H1 (cell line): ENCODE results near the gene ZBTB45. TPM values are rescaled to one million over a fixed set of nuclear protein-coding genes. Genes with fewer than 3 reads are reported as not detected.

Source experiments
- CTCF ChIA-PET: fragments of 300-600 bp; sonication (Branson Sonifier 250); formaldehyde crosslinking; loops from one replicate; lab custom pipeline; 2021; ENCODE audit not compliant: partially characterized antibody; lab: Charles Lee
- POLR2A ChIA-PET: fragments of 300-600 bp; sonication (Branson Sonifier 250); formaldehyde crosslinking; loops from one replicate; lab custom pipeline; 2021; ENCODE audit warnings: inconsistent platforms; ENCODE audit not compliant: partially characterized antibody; lab: Charles Lee
- DNase-seq, 2 experiments: peaks; one replicate each; pipeline versions ENCODE4 v3.0.0 to v3.0.0-alpha.2; 2010 to 2022; ENCODE audit warnings: low spot score in 2 of 2, low read depth in 1 of 2, mixed read lengths in 1 of 2
- FAIRE-seq: peaks from 2 replicates; lab custom pipeline; 2011; peaks lifted over from hg19 to GRCh38; lab: Jason Lieb, UNC
- H2AFZ ChIP-seq: 2 replicates; pipeline ENCODE4 v1.8.1; 2012; ENCODE audit warnings: low read length, inconsistent platforms
- H2AK5ac ChIP-seq: 2 replicates; pipeline ENCODE4 v1.6.1; 2013; ENCODE audit warnings: low read depth, low read length
- H2BK120ac ChIP-seq: replicated peaks from 2 replicates; pipeline ENCODE3; 2013; ENCODE audit warnings: low read depth, low read length, inconsistent platforms
- H2BK12ac ChIP-seq: 2 replicates; pipeline ENCODE4 v1.6.1; 2013; ENCODE audit warnings: low read depth, low read length
- H2BK15ac ChIP-seq: 2 replicates; pipeline ENCODE4 v1.6.1; 2013; ENCODE audit warnings: low read length
- H2BK20ac ChIP-seq: 2 replicates; pipeline ENCODE4 v1.6.1; 2013; ENCODE audit warnings: low read length
- H2BK5ac ChIP-seq: 2 replicates; pipeline ENCODE4 v1.6.1; 2013; ENCODE audit warnings: low read depth, low read length
- H3K14ac ChIP-seq: 2 replicates; pipeline ENCODE4 v1.6.1; 2013; ENCODE audit warnings: inconsistent platforms; ENCODE audit not compliant: insufficient read length
- H3K18ac ChIP-seq: 2 replicates; pipeline ENCODE4 v1.6.1; 2013; ENCODE audit warnings: low read length; ENCODE audit errors: extremely low read depth
- H3K23ac ChIP-seq: 2 replicates; pipeline ENCODE4 v1.6.1; 2013; ENCODE audit warnings: inconsistent platforms; ENCODE audit not compliant: insufficient read length
- H3K23me2 ChIP-seq: 2 replicates; pipeline ENCODE4 v1.6.1; 2013; ENCODE audit warnings: low read depth, low read length
- H3K27ac ChIP-seq: 2 replicates; pipeline ENCODE4 v1.6.1; 2011; ENCODE audit warnings: low read depth, low read length, inconsistent platforms
- H3K27me3 ChIP-seq, 4 experiments: replicated peaks in 1 of 4; 1 replicate in 1 of 4; 2 replicates in 3 of 4; pipeline versions ENCODE4 v1.6.1 to v1.8.1; 2011 to 2013; ENCODE audit warnings: low read length in 3 of 4, mild to moderate bottlenecking in 3 of 4, inconsistent platforms in 2 of 4, mixed read lengths in 2 of 4, moderate library complexity in 1 of 4; ENCODE audit not compliant: control insufficient read depth in 3 of 4, insufficient read depth in 3 of 4; ENCODE audit errors: extremely low read depth in 1 of 4
- H3K36me3 ChIP-seq, 4 experiments: 2 replicates each; pipeline versions ENCODE4 v1.6.1 to v1.8.1; 2011 to 2013; ENCODE audit warnings: mild to moderate bottlenecking in 4 of 4, low read length in 3 of 4, moderate library complexity in 2 of 4, control low read depth in 1 of 4, inconsistent platforms in 1 of 4; ENCODE audit not compliant: insufficient read depth in 4 of 4, control insufficient read depth in 2 of 4
- H3K4ac ChIP-seq: replicated peaks from 2 replicates; pipeline ENCODE3; 2013; ENCODE audit warnings: low read length, low read depth, mixed read lengths, inconsistent platforms; ENCODE audit not compliant: insufficient read length
- H3K4me1 ChIP-seq, 4 experiments: replicated peaks in 1 of 4; 1 replicate in 1 of 4; 2 replicates in 3 of 4; pipeline versions ENCODE4 v1.6.1 to v1.8.1; 2011 to 2013; ENCODE audit warnings: low read length in 3 of 4, inconsistent platforms in 2 of 4, mixed read lengths in 1 of 4; ENCODE audit not compliant: insufficient read depth in 4 of 4, control insufficient read depth in 3 of 4
- H3K4me2 ChIP-seq, 2 experiments: 2 replicates each; pipeline versions ENCODE4 v1.6.1 to v1.8.1; 2011 to 2013; ENCODE audit warnings: low read depth in 2 of 2, low read length in 2 of 2, control low read depth in 1 of 2, inconsistent platforms in 1 of 2, mild to moderate bottlenecking in 1 of 2; ENCODE audit not compliant: insufficient read depth in 1 of 2
- H3K4me3 ChIP-seq, 4 experiments: fragments of 200-600, 300-600 bp in 1 of 4; sonication (generic), shearing (Covaris generic), sonication (Bioruptor Twin) in 1 of 4; 2 replicates each; pipeline versions ENCODE4 v1.5.1 to v1.8.1; 2011 to 2016; ENCODE audit warnings: low read length in 4 of 4, low read depth in 3 of 4, control low read depth in 2 of 4, inconsistent platforms in 2 of 4, mild to moderate bottlenecking in 2 of 4, mixed read lengths in 1 of 4, moderate library complexity in 1 of 4; ENCODE audit not compliant: insufficient read depth in 2 of 4; ENCODE audit errors: extremely low read depth in 1 of 4
- H3K56ac ChIP-seq: replicated peaks from 2 replicates; pipeline ENCODE3; 2013; ENCODE audit warnings: low read depth, mild to moderate bottlenecking, mixed read lengths, low read length, inconsistent platforms; ENCODE audit not compliant: insufficient read length
- H3K79me1 ChIP-seq: 2 replicates; pipeline ENCODE4 v1.6.1; 2013; ENCODE audit warnings: low read depth, low read length, control low read depth
- H3K79me2 ChIP-seq, 2 experiments: 2 replicates each; pipeline versions ENCODE4 v1.6.1 to v1.8.1; 2012 to 2013; ENCODE audit warnings: low read length in 2 of 2, mild to moderate bottlenecking in 2 of 2, inconsistent platforms in 1 of 2; ENCODE audit not compliant: insufficient read depth in 2 of 2, control insufficient read depth in 1 of 2
- H3K9ac ChIP-seq, 4 experiments: replicated peaks in 1 of 4; 1 replicate in 1 of 4; 2 replicates in 3 of 4; pipeline versions ENCODE4 v1.6.1 to v1.8.1; 2011 to 2013; ENCODE audit warnings: low read depth in 3 of 4, low read length in 3 of 4, control low read depth in 2 of 4, mild to moderate bottlenecking in 2 of 4, moderate library complexity in 2 of 4, inconsistent platforms in 1 of 4; ENCODE audit errors: extremely low read depth in 1 of 4
- H3K9me3 ChIP-seq, 2 experiments: 2 replicates each; pipeline versions ENCODE4 v1.6.1 to v1.8.1; 2012 to 2013; ENCODE audit warnings: mild to moderate bottlenecking in 2 of 2, moderate library complexity in 2 of 2, control low read depth in 1 of 2, inconsistent platforms in 1 of 2, low read depth in 1 of 2, low read length in 1 of 2, mixed read lengths in 1 of 2; ENCODE audit not compliant: insufficient read depth in 2 of 2
- H4K20me1 ChIP-seq, 2 experiments: replicated peaks in 1 of 2; 2 replicates each; pipeline versions ENCODE3 to v1.8.1; 2011 to 2013; ENCODE audit warnings: inconsistent platforms in 2 of 2, low read length in 2 of 2, mild to moderate bottlenecking in 1 of 2; ENCODE audit not compliant: insufficient read depth in 2 of 2, control insufficient read depth in 1 of 2
- H4K5ac ChIP-seq: 2 replicates; pipeline ENCODE4 v1.6.1; 2013; ENCODE audit warnings: low read length, low read depth, mixed read lengths, inconsistent platforms; ENCODE audit not compliant: insufficient read length
- H4K8ac ChIP-seq: 2 replicates; pipeline ENCODE4 v1.8.0; 2013; ENCODE audit warnings: mild to moderate bottlenecking, moderate library complexity, low read length, inconsistent platforms; ENCODE audit not compliant: insufficient read depth; ENCODE audit errors: extremely low read depth
- H4K91ac ChIP-seq: replicated peaks from 2 replicates; pipeline ENCODE3; 2013; ENCODE audit warnings: low read length, mixed read lengths, inconsistent platforms; ENCODE audit not compliant: insufficient read length
- CTCF ChIP-seq, 3 experiments: IDR thresholded peaks; 1 replicate in 2 of 3; 2 replicates in 1 of 3; pipeline versions ENCODE4 v1.5.1 to v1.6.1; 2011; ENCODE audit warnings: low read length in 3 of 3, mild to moderate bottlenecking in 3 of 3, inconsistent platforms in 2 of 3, low read depth in 1 of 3, moderate library complexity in 1 of 3; ENCODE audit not compliant: insufficient read depth in 1 of 3; ENCODE audit errors: control extremely low read depth in 1 of 3
- FOSL1 ChIP-seq: IDR thresholded peaks from 2 replicates; pipeline ENCODE4 v1.6.1; 2011; ENCODE audit warnings: mild to moderate bottlenecking, low read depth, low read length, moderate library complexity; ENCODE audit not compliant: insufficient read depth
- HDAC2 ChIP-seq, 2 experiments: fragments of 300-600 bp in 1 of 2; sonication (generic) in 1 of 2; IDR thresholded peaks; 2 replicates each; pipeline ENCODE4 v1.6.1; 2011 to 2012; ENCODE audit warnings: low read depth in 2 of 2, low read length in 2 of 2, mild to moderate bottlenecking in 2 of 2, moderate library complexity in 2 of 2, borderline replicate concordance in 1 of 2, inconsistent platforms in 1 of 2
- HDAC6 ChIP-seq: IDR thresholded peaks from one replicate; pipeline ENCODE4 v1.7.1; 2012; ENCODE audit warnings: low read depth, mild to moderate bottlenecking, inconsistent platforms, low read length, moderate library complexity
- JUND ChIP-seq: IDR thresholded peaks from 2 replicates; pipeline ENCODE4 v1.6.1; 2011; ENCODE audit warnings: mild to moderate bottlenecking, improper control_type of control experiment, low read length
- KDM1A ChIP-seq: fragments of 200-600, 300-600 bp; sonication (generic); IDR thresholded peaks from 2 replicates; pipeline ENCODE4 v1.7.1; 2016; ENCODE audit warnings: mild to moderate bottlenecking, low read length, borderline replicate concordance
- KDM5A ChIP-seq: fragments of 200-600 bp; IDR thresholded peaks from 2 replicates; pipeline ENCODE4 v1.7.1; 2012; ENCODE audit warnings: mild to moderate bottlenecking, low read length, inconsistent platforms, mixed read lengths
- USF2 ChIP-seq: IDR thresholded peaks from 2 replicates; pipeline ENCODE4 v1.6.1; 2011; ENCODE audit warnings: low read length, improper control_type of control experiment
- WGBS, 2 experiments: shearing (Covaris generic) in 1 of 2; methylation state at CpG; one replicate each; pipeline versions ENCODE4 v1.1.6 to v1.1.7; 2013 to 2015; ENCODE audit warnings: low lambda C conversion rate in 2 of 2, mixed read lengths in 2 of 2, inconsistent platforms in 1 of 2, low coverage in 1 of 2, missing lambda C conversion rate in 1 of 2; ENCODE audit not compliant: insufficient replicate concordance in 2 of 2, insufficient coverage in 1 of 2, insufficient read length in 1 of 2; ENCODE audit errors: extremely low coverage in 1 of 2, missing lambda C conversion rate in 1 of 2; 5-methylcytosine and 5-hydroxymethylcytosine counted together
- polyA plus RNA-seq, 7 experiments: library from polyadenylated mRNA; depleted of rRNA in 3 of 7; stranded (reverse) in 5 of 7; unstranded in 2 of 7; fragments of >200 nt in 5 of 7; fragments of 200-250 nt in 2 of 7; gene quantifications; 1 replicate in 5 of 7; 2 replicates in 1 of 7; 4 replicates in 1 of 7; pipeline versions ENCODE4 v1.2.1 to v1.2.3, GENCODE V29; 2011 to 2013; ENCODE audit warnings: missing spikeins in 2 of 7, mixed read lengths in 2 of 7
- total RNA-seq: library from RNA; stranded (reverse); fragmentation: NEBNext Ultra II Directional; extraction: Animal tissue kit (Norgen Biotek cat#: 25700); gene quantifications from 2 replicates; pipeline ENCODE4 v1.2.1, GENCODE V29; 2021
- TF ChIP-seq, protein P1 (sequence below): IDR thresholded peaks from 2 replicates; pipeline ENCODE4 v1.6.1; 2011; ENCODE audit warnings: low read depth, mild to moderate bottlenecking, low read length; ENCODE audit not compliant: insufficient read depth

Gene ZBTB45
- total and polyA plus RNA-seq, 2 of the 8 experiments (the other 6 are each of a cell fraction or from before 2014, with no cell fraction given): 16.9 to 17.2 TPM

- H2BK12ac ChIP-seq: no peak overlapping the region
- no peaks in the 10 kb centered on the region for H4K20me1 ChIP-seq
- no peak overlapping the region for H3K4ac ChIP-seq
- H3K27ac ChIP-seq: no peak overlapping the region
- no peak overlapping the region for H2BK120ac ChIP-seq
- peaks cover 14% of the 10 kb centered on the region for H3K23me2 ChIP-seq
- POLR2A ChIA-PET: interaction anchor here (1.2 to 3.0 kb wide), 3 partner anchors 10 to 94 kb away, joined by 3 to 14 read pairs (median 6); partner anchors contain the start of genes MZF1 and ZBTB45
- no peak overlapping the region for H2BK15ac ChIP-seq
- H4K91ac ChIP-seq: no peak overlapping the region
- H3K27me3 ChIP-seq: peaks cover 0 to 3% (median 0%) of the 10 kb centered on the region in 4 experiments; a peak in 2 of 7 replicates
- peaks cover 0 to 6% (median 5%) of the 10 kb centered on the region in 4 experiments; a peak in 6 of 7 replicates for H3K4me1 ChIP-seq
- H2BK20ac ChIP-seq: no peak overlapping the region
- H3K4me3 ChIP-seq: no peak overlapping the region
- CTCF ChIA-PET: interaction anchor here (0.9 kb wide), 1 partner anchor 24 kb away, joined by 3 read pairs; no protein-coding TSS in a partner anchor
- H3K36me3 ChIP-seq: peaks cover 0 to 2% (median 0%) of the 10 kb centered on the region in 4 experiments; a peak in 2 of 8 replicates
- H3K56ac ChIP-seq: no peak overlapping the region
- H3K9me3 ChIP-seq: no peaks in the 10 kb centered on the region
- no peak overlapping the region for H4K5ac ChIP-seq
- DNase-seq (no peak), FAIRE-seq (no peak)
- WGBS, 2 experiments: 87% methylated on average over 7 of the region's 7 CpGs; no CpG with 5 or more reads in 1 of the 2 experiments
- no peaks in the 10 kb centered on the region for H3K79me1 ChIP-seq
- no peak overlapping the region for H3K9ac ChIP-seq
- no peak overlapping the region for H3K14ac ChIP-seq
- H2AFZ ChIP-seq: no peak overlapping the region
- no peak overlapping the region for H2BK5ac ChIP-seq
- no peaks in the 10 kb centered on the region for H3K79me2 ChIP-seq
- no peak overlapping the region for H3K23ac ChIP-seq
- H3K18ac ChIP-seq: no peak overlapping the region
- H3K4me2 ChIP-seq: no peak overlapping the region
- no peak overlapping the region for H4K8ac ChIP-seq
- H2AK5ac ChIP-seq: no peak overlapping the region
- TF ChIP-seq, protein P1, sequence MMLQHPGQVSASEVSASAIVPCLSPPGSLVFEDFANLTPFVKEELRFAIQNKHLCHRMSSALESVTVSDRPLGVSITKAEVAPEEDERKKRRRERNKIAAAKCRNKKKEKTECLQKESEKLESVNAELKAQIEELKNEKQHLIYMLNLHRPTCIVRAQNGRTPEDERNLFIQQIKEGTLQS: no peak
- no peak for TF ChIP-seq HDAC2 (IDR thresholded peaks at IDR 0.05; ENCODE audit: borderline replicate concordance in 1 of 2, low read depth in 2 of 2, low read length in 2 of 2)
- TF ChIP-seq KDM5A: no peak
- TF ChIP-seq FOSL1: no peak
- TF ChIP-seq KDM1A: no peak
- TF ChIP-seq USF2: no peak
- no peak for TF ChIP-seq CTCF (IDR thresholded peaks at IDR 0.05; ENCODE audit: control extremely low read depth in 1 of 3, insufficient read depth in 1 of 3, low read depth in 1 of 3, low read length in 3 of 3)
- no peak for TF ChIP-seq HDAC6
- no peak for TF ChIP-seq JUND
Observed at GRCh38 chr19:58479303-58479702, 40.3 kb downstream of the ZBTB45 start.
